ENCODE data around the gene PARS2.

Gene PARS2

GRCh38 chr1:54736685-54737084 is 27.6 kb downstream of the PARS2 start:
- no peak for DNase-seq (ENCODE audit: low read depth)

DNA sequence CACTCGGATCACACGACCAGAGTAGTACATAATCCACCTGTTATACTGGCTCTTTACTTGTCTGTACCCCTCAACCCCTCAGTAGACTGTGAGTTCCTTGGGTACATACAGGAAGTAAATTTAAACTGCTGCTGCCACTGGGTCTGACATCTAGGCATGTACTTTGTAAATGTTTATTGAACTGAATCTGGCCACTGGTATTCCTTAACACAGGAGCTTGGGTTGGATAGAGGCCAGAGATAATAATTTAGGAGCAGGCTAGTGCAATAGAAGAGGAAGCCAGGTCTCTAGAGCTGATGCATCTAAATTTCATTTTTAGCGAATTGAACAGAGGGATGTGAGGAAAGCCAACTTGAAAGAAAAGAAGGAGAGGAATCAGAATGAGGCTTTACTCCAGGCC is 36.3 kb downstream of the PARS2 start:
- no peak for DNase-seq (ENCODE audit: low read depth)

- DNase-seq (ENCODE audit: low read depth): no peak
Measured at GRCh38 chr1:54724771-54725170, 39.6 kb downstream of the PARS2 start.

- DNase-seq (ENCODE audit: low read depth): no peak
Measured at GRCh38 chr1:54723985-54724384, 40.3 kb downstream of the PARS2 start.

DNA sequence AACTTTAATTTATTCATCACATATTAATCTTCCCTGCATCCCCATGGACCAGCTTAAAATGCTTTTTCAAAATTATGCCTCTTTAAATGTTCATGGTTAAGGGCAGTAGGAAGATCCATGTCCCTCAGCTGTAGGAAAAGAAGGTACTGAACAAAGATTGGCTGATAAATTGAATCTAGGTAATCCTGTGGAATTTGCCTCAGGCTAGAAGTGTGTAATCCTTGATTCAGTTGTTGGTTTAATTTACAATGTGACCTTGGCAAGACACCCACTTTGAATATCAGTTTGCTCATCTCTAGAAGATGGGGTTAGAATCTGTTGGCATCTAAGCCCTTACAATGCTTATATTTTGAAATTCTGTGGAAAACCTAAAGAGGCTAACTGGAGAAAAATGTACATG is 42.6 kb downstream of the PARS2 start:
- DNase-seq (ENCODE audit: low read depth): no peak

- no peak for DNase-seq (ENCODE audit: low read depth)
Measured at GRCh38 chr1:54716299-54717047, 47.9 kb downstream of the PARS2 start.

DNA sequence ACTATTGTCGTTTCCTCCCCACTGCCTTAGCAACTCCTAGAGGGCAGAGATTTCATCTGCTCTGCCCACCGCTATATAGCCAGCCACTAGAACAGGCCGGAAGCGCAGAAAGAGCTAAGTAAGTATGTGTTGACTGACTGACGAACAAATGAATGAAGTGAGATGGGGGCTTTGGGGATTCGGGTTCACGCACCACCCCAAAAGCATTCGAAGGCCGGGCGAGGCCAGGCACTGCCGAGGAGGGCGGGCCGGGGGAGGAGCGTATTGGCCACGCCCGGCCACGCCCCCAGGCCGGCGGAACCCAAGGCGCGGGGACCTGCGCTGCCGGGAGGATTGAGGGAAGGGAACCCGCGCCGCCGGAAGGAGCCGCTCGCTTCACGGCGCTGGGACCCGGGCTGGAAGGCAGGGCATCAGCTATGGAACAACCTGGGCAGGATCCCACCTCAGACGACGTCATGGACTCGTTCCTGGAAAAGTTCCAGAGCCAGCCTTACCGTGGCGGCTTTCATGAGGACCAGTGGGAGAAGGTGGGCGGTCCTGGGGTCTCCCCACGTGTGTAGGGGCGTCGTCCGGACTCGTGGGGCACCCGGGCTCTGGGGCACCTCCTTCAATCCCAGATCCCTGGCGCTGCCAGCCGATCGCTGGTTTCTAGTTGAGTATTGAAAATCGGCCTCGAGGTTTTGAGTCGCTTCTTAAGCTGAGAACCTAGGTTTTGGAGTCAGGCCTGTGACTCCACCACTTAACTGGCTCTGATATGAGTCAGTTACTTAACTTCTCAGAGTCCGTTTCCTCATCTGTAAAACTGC is 48.6 kb downstream of the PARS2 start, which contains the start of gene TTC4:
TSS of gene TTC4 (plus strand) at position 369 of the 806 bp plus-strand sequence. CDS start at position 417, 48 bp downstream.
- DNase-seq (ENCODE audit: low read depth): peak; percentile 81

DNA sequence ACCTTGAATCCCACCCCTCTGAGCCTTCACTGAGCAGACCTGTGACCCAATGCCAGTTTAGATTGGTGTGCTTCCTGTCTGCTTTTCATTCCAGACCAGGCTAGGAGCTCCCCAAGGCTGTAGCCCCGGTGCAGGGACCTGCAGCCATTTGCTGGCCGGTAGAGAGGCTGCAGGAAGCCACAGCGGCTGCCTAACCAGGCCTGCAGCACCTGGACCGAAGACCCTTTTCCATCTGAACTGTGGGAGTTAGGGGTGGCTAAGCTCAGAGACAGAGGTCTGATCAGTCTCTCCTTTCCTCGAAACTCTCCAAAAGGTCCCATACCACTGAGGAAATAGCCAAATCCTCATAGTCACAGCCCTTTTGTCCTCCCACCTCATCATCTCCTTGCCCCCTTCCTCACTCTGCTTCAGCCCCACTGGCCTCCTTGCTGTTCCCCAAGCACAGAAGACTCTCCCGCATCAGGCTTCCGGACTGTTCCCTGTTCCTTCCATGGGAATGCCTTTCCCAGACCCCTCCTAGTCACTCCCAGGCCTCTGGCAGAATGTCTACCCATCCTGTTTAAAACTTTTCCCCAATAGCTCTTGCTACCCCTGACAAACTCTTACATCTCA is 49.3 kb downstream of the PARS2 start:
- DNase-seq (ENCODE audit: low read depth): no peak

DNA sequence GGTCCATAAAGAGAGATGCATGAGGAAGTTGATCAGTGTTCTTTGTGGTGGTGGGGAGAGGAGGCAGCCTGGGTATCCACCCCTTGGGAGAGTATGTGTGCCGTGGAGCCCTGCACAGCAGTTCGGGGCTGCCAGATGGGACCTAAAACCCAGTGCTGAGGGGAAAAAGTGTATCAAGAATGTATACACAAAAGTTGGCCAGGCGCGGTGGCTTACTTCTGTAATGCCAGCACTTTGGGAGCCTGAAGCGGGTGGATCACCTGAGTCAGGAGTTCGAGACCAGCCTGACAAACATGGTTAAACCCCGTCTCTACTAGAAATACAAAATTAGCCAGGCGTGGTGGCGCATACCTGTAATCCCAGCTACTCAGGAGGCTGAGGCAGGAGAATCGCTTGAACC is 52.8 kb downstream of the PARS2 start:
- DNase-seq (ENCODE audit: low read depth): no peak

GRCh38 chr1:54710841-54711240 is 53.5 kb downstream of the PARS2 start:
- DNase-seq (ENCODE audit: low read depth): no peak

- no peak for DNase-seq (ENCODE audit: low read depth)
Measured at GRCh38 chr1:54710434-54710833, 53.9 kb downstream of the PARS2 start.

- DNase-seq (ENCODE audit: low read depth): no peak
Measured at GRCh38 chr1:54709547-54710292, 54.6 kb downstream of the PARS2 start.

DNA sequence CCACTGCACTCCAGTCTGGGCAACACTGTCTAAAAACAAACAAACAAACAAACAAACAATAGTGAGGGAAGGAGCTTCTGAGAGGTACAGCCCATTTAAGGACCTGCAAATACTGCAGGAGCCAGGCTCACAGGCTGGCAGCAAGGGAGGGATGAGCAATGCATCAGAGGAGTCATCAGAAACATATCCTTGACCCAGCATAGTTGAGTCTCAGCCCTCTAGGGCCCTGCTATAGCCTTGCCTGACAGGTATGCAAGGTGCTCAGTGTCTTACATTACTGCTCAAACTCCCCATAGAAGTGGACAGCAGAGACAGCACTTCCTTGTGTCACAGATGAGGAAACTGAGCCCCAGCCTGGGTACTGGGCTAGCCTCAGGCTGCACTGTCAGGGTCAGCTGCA is 55.9 kb downstream of the PARS2 start:
- DNase-seq (ENCODE audit: low read depth): no peak
